Right ventricle myocardium superior (tissue), 1 donor: ENCODE data around the gene FAM229A. TPM values are rescaled to one million over a fixed set of nuclear protein-coding genes. Genes with fewer than 3 reads are reported as not detected.

Experiments used
- total RNA-seq: library from RNA; stranded (reverse); fragmentation: NEBNext Ultra II Directional; extraction: Animal tissue kit (Norgen Biotek cat#: 25700); gene quantifications from one replicate; pipeline ENCODE4 v1.2.1, GENCODE V29; 2021
- donor health status: DM: no; HTN: yes; CAD: no; lungs with severe emphysema.

Gene FAM229A
- total RNA-seq, 1 donor from 2014 or later, result 1.7 TPM

Other genes with a start within 250 kb of the FAM229A start
- 15.5 TPM for gene TXLNA, start 182.8 kb downstream of the FAM229A start, total RNA-seq
- gene CCDC28B, start 161.9 kb downstream of the FAM229A start, total RNA-seq, result 25.0 TPM
- 0.97 TPM for gene IQCC, start 156.8 kb downstream of the FAM229A start, total RNA-seq
- not detected for gene DCDC2B, start 153.4 kb downstream of the FAM229A start, total RNA-seq
- gene TMEM234, start 140.1 kb downstream of the FAM229A start, total RNA-seq, result 7.5 TPM
- gene EIF3I, start 140.1 kb downstream of the FAM229A start, total RNA-seq, result 97.2 TPM
- 8.1 TPM for gene FAM167B, start 115.3 kb downstream of the FAM229A start, total RNA-seq
- 0.51 TPM for gene LCK, start 111.2 kb downstream of the FAM229A start, total RNA-seq
- 41.0 TPM for gene HDAC1, start 70.4 kb downstream of the FAM229A start, total RNA-seq
- 16.1 TPM for gene MARCKSL1, start 26.3 kb downstream of the FAM229A start, total RNA-seq
- gene TSSK3, start 54 bp upstream of the FAM229A start, total RNA-seq, result 1.0 TPM
- gene BSDC1, start 32.0 kb upstream of the FAM229A start, total RNA-seq, result 43.7 TPM
- gene ZBTB8B, start 102.6 kb upstream of the FAM229A start, total RNA-seq, result not detected
- gene ZBTB8A, start 176.9 kb upstream of the FAM229A start, total RNA-seq, result 2.9 TPM